NCI-H187 (cell line): ENCODE measurements around the gene ATP6V0E1.
"Not testable (repeated sequence)": the region's sequence is repeated elsewhere in the genome, so short reads cannot be mapped to it uniquely, and the experiment has no call there.

Experiments
- DNase-seq, 2 experiments: peaks; one replicate each; lab custom pipeline; 2025; lab: John Stamatoyannopoulos, UW

ATP6V0E1 gene

GRCh38 chr5:173039188-173039587, 55.6 kb downstream of the ATP6V0E1 start:
- no peak for DNase-seq

DNA sequence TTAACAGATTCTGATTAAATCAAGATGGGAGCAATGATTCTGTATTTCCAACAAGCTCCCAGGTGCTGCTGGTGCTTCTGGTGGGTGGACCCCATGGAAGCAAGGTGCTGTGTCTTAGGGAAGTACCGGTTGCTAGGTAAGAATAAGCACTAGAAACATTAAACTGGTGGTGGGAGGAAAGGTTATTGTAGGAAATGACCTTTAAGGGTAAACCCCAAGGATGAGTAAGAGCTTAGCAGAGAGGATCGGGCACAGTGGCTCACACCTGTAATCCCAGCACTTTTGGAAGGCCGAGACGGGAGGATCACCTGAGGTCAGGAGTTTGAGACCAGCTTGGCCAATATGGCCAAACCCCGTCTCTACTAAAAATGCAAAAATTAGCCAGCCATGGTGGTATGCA, 56.4 kb downstream of the ATP6V0E1 start:
- DNase-seq: no peak

- DNase-seq: no peak
These were observed 58.6 kb downstream of the ATP6V0E1 start for GRCh38 chr5:173041881-173042762.

DNA sequence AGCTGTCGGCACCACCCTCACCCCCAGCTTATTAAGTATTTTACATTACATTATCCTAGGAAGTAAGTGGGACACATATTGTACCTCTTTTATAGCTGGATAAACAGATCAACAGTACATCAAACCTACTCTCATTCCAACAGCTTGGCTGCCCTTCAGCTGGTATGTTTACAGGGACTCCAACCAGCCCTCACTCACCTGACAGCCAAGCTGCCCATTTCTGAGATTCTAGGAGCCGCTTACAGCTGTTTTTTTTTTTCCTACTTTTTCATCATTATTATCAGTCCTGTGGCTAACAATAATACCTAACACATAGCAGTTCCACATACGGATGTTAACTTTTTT, 59.2 kb downstream of the ATP6V0E1 start:
- DNase-seq: no peak

GRCh38 chr5:173045474-173045873, 61.9 kb downstream of the ATP6V0E1 start:
- no peak for DNase-seq

GRCh38 chr5:173047096-173047837, 63.7 kb downstream of the ATP6V0E1 start:
- not testable (repeated sequence) for DNase-seq

- DNase-seq: no peak
These were observed 64.2 kb downstream of the ATP6V0E1 start for GRCh38 chr5:173047838-173048105.

DNA sequence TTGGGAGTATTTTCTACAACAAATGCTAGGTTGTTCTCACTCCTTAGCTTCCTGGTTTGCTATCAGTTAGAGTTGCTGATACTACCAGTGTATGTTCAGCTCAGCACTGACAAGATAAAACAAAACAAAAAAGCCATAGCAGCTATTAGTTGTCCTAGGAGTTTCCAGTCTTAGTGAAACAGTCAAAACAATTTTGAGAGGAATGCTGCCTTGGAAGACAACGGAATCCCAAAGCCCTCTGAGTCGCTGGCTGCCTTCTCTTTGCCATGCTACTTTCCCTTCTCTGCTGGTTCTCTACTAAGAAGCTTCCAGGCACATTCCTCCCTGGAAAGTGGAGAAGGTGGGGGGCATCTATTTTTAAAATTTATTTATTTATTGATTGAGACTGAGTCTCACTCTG, 67.2 kb downstream of the ATP6V0E1 start:
- DNase-seq: no peak

GRCh38 chr5:173051746-173052145, 68.2 kb downstream of the ATP6V0E1 start:
- DNase-seq: no peak

GRCh38 chr5:173053041-173053440, 69.5 kb downstream of the ATP6V0E1 start:
- no peak for DNase-seq

- no peak for DNase-seq
These were observed 71.6 kb downstream of the ATP6V0E1 start for GRCh38 chr5:173055042-173055721.

- DNase-seq: no peak
These were observed 72.1 kb downstream of the ATP6V0E1 start for GRCh38 chr5:173055722-173055982.

DNA sequence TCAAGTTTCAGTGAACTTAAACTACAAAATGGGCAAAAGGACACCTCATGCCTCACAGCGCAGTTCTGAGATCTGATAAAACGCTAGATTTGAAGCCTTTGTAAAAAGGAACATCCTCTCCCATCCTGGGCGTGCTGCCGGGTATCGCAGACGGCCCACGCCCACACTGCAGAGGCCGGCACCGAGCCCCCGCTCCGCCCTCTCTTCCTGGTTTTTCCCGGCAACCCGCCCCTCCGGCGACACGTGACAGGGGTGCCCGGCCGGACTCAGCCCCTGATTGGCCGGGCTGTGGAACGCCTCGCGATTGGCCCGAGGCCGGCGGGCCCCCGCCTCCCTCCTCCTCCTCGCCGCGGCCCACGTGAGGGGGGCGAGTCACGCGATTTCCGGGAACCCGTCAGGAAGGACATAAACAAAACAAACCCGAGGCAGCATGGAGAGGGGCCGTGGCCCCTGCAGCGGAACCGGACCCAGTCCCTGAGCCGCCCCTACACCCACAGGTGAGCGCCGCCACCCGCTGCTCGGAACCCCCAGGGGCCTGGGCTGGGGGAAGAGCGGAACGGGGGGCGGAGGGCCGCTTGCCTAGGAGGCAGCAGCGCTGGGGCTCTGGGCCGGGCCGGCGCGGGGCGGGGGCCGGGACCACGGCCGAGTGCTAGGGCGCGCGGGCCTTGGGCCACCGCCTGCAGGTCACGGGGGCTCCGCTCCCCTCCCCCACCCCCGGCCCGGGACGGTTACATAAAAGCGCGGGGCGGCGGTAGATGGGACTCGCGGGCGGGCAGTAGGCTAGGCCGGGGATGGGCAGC, 72.6 kb downstream of the ATP6V0E1 start, which contains the start of gene CREBRF:
TSS of gene CREBRF (plus strand) at position 370 of the 800 bp plus-strand sequence. CDS start 24,424 bp downstream, outside the sequence.
- peak; percentile 82 to 92 for DNase-seq

DNA sequence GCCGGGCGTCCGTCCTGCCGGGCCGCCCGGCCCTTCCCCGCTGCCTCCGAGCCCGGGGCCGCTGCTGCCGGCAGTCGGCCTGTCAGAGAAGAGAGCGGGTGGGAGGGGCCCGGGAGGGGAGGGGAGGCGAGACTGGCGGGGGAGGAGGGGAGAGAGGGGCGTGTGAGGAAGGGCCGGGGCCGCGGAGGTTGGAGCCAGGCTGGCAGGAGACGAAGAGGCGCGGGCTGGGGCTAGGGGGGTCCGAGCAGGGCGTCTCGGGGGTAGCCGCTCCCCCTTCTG, 73.2 kb downstream of the ATP6V0E1 start:
- no peak for DNase-seq

DNA sequence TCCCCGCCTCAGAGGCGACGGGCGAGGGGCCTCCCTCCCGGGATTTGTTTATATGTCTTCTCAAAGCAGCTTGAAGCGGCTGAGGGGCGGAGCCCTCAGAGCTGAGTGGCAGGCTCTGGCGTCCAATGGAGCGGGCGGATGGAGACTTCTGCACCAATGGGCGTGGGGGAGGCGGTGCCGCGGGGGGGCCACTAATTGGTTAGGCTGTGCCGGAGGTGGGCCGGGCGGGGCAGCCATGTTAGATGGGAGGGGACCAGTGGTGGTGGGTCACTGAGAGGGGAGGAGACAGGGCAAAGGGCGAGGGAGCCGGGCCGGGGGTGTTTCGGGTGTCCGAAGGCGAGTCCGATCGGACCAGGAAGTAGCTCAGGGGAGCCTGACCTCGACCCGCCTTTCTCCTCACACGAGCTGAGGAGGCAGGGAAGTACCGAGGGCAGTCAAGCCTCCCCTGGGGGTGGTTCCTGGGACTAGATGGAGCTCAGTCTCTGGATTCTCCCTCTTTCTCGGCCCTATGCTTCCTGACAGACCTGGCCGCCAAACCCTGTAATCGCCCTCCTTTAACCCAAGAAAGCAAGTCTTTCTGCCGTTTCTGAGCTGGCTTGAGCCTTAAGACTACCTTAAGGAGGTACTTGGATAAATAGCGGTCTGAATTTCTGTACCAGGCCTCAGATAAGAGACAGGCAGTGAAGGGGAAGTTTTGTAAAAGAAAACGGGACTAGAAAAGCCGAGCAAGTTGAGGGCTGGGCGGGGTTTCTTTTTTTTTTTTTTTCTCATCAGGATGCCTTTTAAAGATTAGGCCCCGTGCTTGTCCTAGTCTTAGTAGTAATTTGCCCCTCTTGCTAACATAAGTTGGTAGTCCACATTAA, 73.7 kb downstream of the ATP6V0E1 start:
- DNase-seq: peak; percentile 91 to 94

- no peak for DNase-seq
These were observed 78.6 kb downstream of the ATP6V0E1 start for GRCh38 chr5:173062141-173062540.

DNA sequence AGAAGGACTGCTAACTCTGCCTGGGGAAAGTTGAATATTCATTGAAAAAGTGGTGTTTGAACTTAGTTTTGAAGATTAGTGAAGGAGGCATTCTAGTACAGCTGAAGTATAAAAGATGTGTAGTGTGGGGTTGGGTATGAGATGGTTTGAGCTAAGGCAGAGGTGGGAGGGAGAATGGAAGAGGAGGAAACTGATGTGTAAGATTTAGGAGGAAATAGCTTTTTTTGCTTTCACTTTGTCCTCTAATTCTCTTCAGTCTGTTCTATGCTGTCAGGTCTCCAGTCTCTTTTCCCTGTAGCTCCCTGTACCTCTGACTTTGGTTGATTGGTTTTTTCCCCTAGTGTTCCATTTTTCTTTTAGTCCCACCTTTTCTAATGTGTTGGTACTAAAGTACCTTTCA, 81.6 kb downstream of the ATP6V0E1 start:
- DNase-seq: no peak

GRCh38 chr5:173069671-173070070, 86.1 kb downstream of the ATP6V0E1 start:
- no peak for DNase-seq

- no peak for DNase-seq
These were observed 91.7 kb downstream of the ATP6V0E1 start for GRCh38 chr5:173075137-173075843.

DNA sequence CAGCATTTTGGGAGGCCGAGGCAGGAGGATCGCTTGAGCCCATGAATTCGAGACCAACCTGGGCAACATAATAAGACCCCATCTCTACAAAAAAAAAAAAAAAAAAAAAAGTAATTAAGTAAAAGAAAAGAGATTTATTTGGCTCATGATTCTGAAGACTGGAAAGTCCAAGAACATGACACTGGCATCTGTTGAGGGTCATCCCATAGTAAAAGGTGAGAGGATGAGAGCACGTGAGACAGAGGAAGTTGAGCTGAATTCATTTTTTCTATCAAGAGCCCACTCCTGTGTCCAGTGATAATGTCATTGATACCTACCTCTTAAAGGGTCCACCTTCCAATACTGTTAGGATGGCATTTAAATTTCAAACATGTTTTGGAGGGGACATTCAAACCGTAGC, 92.4 kb downstream of the ATP6V0E1 start:
- DNase-seq: no peak

DNA sequence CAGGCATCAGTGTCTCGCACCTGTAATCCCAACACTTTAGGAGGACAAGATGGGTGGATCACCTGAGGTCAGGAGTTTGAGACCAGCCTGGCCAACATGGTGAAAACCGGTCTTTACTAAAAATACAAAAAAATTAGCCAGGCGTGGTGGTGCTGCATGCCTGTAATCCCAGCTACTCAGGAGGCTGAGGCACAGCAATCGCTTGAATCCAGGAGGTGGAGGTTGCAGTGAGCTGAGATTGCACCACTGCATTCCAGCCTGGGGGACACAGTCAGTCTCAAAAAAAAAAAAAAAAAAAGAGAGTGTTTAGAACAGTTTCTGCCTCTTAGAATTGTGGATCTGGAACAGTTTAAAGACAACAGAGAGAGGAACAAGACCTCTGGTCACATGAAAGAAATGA, 92.9 kb downstream of the ATP6V0E1 start:
- DNase-seq: not testable (repeated sequence)
